ENCODE data around the gene CBX1. TPM values are rescaled to one million over a fixed set of nuclear protein-coding genes. Genes with fewer than 3 reads are reported as not detected.
"Not testable (repeated sequence)": the region's sequence is repeated elsewhere in the genome, so short reads cannot be mapped to it uniquely, and the experiment has no call there.

CBX1 gene
- total RNA-seq, 2 donors from 2014 or later = 18.3 to 22.1 TPM

GRCh38 chr17:48037838-48038323 is 63.4 kb downstream of the CBX1 start:
- Histone ChIP-seq H3K4me1 (peaks cover 2 to 12% of the 10 kb centered on the region in 2 donors), H3K27me3 (no peaks in the 10 kb centered on the region), H3K36me3 (no peaks in the 10 kb centered on the region), H3K4me3 (peak overlapping the region; percentile 59 to 65), H3K27ac (peak overlapping the region; percentile 38 to 88), H3K9me3 (no peaks in the 10 kb centered on the region)
- DNase-seq (ENCODE audit: low spot score) = no peak
- no peak for TF ChIP-seq CTCF (IDR thresholded peaks at IDR 0.05)

DNA sequence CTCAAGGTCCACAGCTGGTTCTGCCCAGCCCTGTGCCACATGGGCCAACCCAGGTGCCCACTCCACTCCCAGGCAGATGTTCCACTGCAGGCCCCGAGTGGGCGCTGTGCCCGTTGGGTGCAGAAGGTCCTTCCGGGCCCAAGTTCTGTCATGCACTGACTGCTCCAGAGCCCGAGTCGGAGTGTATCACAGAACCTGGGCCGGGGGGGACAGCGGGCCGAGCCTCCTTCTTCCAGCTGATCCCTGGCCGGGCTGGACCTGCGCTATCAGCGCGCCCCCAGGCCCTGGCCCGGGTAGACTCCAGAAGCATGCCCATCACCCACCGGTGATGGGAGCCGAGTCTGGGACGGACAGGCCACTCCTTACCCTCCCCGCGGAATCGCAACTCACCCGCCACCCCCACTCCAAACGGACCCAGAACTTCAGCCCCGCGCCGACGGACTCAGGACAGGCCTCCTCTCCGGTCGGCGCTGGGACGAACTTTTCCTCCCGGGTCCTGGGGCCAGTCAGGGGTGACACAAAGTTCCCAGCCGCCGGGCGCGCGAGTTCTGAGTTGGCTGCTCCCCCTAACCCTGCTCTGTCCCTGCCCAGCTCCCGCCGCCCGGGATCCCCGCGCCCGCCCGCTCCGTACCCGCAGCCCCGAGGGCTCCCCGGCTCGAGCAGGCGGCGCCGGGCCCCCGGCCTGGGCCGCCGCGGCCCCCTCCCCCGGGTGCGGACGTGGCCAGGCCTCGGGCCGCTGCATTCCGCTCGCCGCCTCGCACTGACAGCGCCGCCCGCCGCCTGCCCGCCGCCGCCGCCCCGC is 64.0 kb downstream of the CBX1 start, which contains the start of gene COPZ2:
Gene COPZ2 (minus strand): TSS at position 762 of the 802 bp plus-strand sequence. CDS start 20 bp downstream, at position 742.
- H3K4me1 ChIP-seq = peaks cover 2 to 12% of the 10 kb centered on the region in 2 donors
- peak; percentile 78 for DNase-seq (ENCODE audit: low spot score)

GRCh38 chr17:48036693-48037035 is 64.6 kb downstream of the CBX1 start:
- peak overlapping the region; percentile 85 to 88 for H3K27ac ChIP-seq
- no peaks in the 10 kb centered on the region for H3K36me3 ChIP-seq
- peak overlapping the region; percentile 59 to 65 for H3K4me3 ChIP-seq
- no peak for TF ChIP-seq CTCF (IDR thresholded peaks at IDR 0.05)
- peaks cover 2 to 12% of the 10 kb centered on the region in 2 donors for H3K4me1 ChIP-seq
- no peaks in the 10 kb centered on the region for H3K27me3 ChIP-seq
- DNase-seq (ENCODE audit: low spot score) = no peak
- H3K9me3 ChIP-seq = no peaks in the 10 kb centered on the region

More for the DNA sequence above, 64.0 kb downstream of the CBX1 start, which contains the start of gene COPZ2:
- H3K27ac ChIP-seq = peak within 1 kb of the TSS; percentile 85 to 88
- H3K27me3 ChIP-seq = no peaks in the 10 kb centered on the region
- no peaks in the 10 kb centered on the region for H3K36me3 ChIP-seq
- TF ChIP-seq CTCF (IDR thresholded peaks at IDR 0.05) = peak; percentile 33 to 66
- no peaks in the 10 kb centered on the region for H3K9me3 ChIP-seq
- H3K4me3 ChIP-seq = peak within 1 kb of the TSS; percentile 59 to 65

GRCh38 chr17:48034734-48035133 is 66.5 kb downstream of the CBX1 start:
- not testable (repeated sequence) for DNase-seq (ENCODE audit: low spot score); H3K36me3 ChIP-seq; H3K27me3 ChIP-seq; H3K4me3 ChIP-seq; H3K9me3 ChIP-seq; H3K27ac ChIP-seq
- H3K4me1 ChIP-seq = peaks cover 2 to 19% of the 10 kb centered on the region in 2 donors

GRCh38 chr17:48031966-48032365 is 69.3 kb downstream of the CBX1 start:
- H3K4me1 ChIP-seq = peaks cover 0 to 15% of the 10 kb centered on the region in 2 donors
- H3K4me3 ChIP-seq = no peak overlapping the region
- H3K27ac ChIP-seq = no peak overlapping the region
- no peak for DNase-seq (ENCODE audit: low spot score)
- H3K36me3 ChIP-seq = no peaks in the 10 kb centered on the region
- no peak for TF ChIP-seq CTCF (IDR thresholded peaks at IDR 0.05)
- H3K27me3 ChIP-seq = no peaks in the 10 kb centered on the region
- H3K9me3 ChIP-seq = no peaks in the 10 kb centered on the region

- no peak for TF ChIP-seq CTCF (IDR thresholded peaks at IDR 0.05)
- H3K4me1 ChIP-seq = peaks cover 0 to 24% of the 10 kb centered on the region in 2 donors
- no peak overlapping the region for H3K4me3 ChIP-seq
- DNase-seq (ENCODE audit: low spot score) = no peak
- no peaks in the 10 kb centered on the region for H3K36me3 ChIP-seq
- H3K27me3 ChIP-seq = no peaks in the 10 kb centered on the region
- no peaks in the 10 kb centered on the region for H3K9me3 ChIP-seq
- no peak overlapping the region for H3K27ac ChIP-seq
Measured at GRCh38 chr17:48030531-48030930, 70.7 kb downstream of the CBX1 start.

All from right atrium auricular region (tissue), 2 donors.